ENCODE results near the gene FBXW7. TPM values are rescaled to one million over a fixed set of nuclear protein-coding genes. Genes with fewer than 3 reads are reported as not detected.

FBXW7 gene
- total RNA-seq, 2 donors from 2014 or later: 34.5 to 40.5 TPM

DNA sequence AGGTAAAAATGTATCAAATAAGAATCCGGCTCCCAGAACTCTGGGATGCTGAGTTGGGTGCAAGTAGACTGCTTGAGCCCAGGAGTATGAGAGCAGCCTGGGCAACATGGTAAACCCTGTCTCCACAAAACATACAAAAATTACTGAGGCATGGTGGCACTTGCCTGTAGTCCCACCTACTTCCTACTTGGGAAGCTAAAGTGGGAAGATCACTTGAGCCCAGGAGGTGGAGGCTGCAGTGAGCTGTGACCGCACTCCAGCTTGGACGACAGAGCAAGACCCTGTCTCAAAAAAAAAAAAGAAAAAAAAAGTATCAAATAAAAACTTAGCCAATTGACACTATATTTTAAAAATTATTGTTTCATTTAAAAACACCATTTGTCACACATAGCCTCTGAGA lies 84.4 kb downstream of the FBXW7 start:
- intact Hi-C loops (cut with DNase I): no loop called here
- no peak for DNase-seq
- H3K4me1 ChIP-seq: no peaks in the 10 kb centered on the region
- 93 to 94% methylated on average over 3 of the region's 3 CpGs for WGBS, 2 donors
- H3K9me3 ChIP-seq: no peaks in the 10 kb centered on the region
- no peaks in the 10 kb centered on the region for H3K36me3 ChIP-seq (replicated peaks in 1 of 2; ENCODE audit: insufficient read depth in 1 of 2, low read depth in 2 of 2)
- H3K27me3 ChIP-seq: no peaks in the 10 kb centered on the region
- ATAC-seq: no peak
- TF ChIP-seq, protein P1, sequence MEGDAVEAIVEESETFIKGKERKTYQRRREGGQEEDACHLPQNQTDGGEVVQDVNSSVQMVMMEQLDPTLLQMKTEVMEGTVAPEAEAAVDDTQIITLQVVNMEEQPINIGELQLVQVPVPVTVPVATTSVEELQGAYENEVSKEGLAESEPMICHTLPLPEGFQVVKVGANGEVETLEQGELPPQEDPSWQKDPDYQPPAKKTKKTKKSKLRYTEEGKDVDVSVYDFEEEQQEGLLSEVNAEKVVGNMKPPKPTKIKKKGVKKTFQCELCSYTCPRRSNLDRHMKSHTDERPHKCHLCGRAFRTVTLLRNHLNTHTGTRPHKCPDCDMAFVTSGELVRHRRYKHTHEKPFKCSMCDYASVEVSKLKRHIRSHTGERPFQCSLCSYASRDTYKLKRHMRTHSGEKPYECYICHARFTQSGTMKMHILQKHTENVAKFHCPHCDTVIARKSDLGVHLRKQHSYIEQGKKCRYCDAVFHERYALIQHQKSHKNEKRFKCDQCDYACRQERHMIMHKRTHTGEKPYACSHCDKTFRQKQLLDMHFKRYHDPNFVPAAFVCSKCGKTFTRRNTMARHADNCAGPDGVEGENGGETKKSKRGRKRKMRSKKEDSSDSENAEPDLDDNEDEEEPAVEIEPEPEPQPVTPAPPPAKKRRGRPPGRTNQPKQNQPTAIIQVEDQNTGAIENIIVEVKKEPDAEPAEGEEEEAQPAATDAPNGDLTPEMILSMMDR (IDR thresholded peaks at IDR 0.05): no peak
- no peak for TF ChIP-seq POLR2A (IDR thresholded peaks at IDR 0.05)
- no peak overlapping the region for H3K4me3 ChIP-seq
- no peak overlapping the region for H3K27ac ChIP-seq

DNA sequence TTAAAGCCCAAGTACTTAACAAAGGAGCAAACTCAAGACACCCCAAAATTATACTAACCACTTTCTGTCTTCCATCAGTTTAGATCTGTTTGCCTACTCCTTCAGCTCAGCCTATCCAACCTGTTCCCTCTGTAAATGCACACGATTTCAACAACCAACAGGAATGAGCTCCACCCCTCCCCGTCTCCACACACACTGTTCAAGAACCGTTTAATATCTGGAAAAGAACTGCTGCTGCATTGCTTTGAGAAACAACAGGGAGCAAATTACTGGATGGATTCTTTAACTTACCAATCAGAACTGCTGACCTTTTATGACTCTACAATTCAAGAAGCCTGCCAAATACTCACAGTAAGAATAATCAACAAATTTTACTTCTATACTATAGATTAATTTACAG lies 87.0 kb downstream of the FBXW7 start:
- Histone ChIP-seq H3K9me3 (no peaks in the 10 kb centered on the region), H3K36me3 (replicated peaks in 1 of 2; ENCODE audit: insufficient read depth in 1 of 2, low read depth in 2 of 2) (no peaks in the 10 kb centered on the region), H3K4me1 (no peaks in the 10 kb centered on the region), H3K4me3 (no peak overlapping the region), H3K27me3 (no peaks in the 10 kb centered on the region), H3K27ac (no peak overlapping the region)
- TF ChIP-seq, protein P1 (IDR thresholded peaks at IDR 0.05): no peak
- DNase-seq (no peak), ATAC-seq (no peak)
- 56 to 61% methylated on average over 3 of the region's 3 CpGs for WGBS, 2 donors
- intact Hi-C loops (cut with DNase I): no loop called here

DNA sequence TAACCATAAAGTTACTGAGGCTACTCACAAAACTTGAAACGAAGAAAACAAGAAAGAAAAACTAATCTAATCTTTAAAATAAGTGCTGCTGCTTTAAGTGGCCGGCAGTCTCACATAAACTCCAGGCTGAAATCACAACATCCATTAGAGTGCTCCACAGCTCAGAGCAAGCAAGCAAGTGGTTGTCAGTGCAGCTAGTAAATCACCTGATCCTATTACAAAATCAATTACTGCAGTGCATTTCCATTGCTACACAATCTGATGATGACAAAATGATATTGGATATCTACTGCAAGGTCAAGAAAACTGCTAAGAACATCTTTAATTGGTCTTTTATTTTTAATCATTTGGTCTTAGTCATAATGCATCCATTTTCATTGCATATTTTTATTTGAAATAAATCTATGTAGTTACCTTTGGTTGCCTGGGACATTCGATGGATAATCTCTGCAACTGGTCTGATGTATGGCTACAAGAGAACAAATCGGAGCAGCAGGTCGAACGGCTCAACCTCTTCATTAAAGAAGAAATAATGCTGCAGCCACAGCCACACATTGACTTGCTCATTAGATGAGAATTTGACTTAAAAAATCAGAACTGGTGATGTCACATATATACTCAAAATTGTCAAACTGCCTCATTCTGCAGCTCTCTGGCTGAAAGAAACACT lies 87.7 kb downstream of the FBXW7 start:
- no peak overlapping the region for H3K4me3 ChIP-seq
- DNase-seq: no peak
- H3K27ac ChIP-seq: no peak overlapping the region
- no peaks in the 10 kb centered on the region for H3K27me3 ChIP-seq
- ATAC-seq: no peak
- 80 to 81% methylated on average over 6 of the region's 6 CpGs for WGBS, 2 donors
- no peaks in the 10 kb centered on the region for H3K4me1 ChIP-seq
- intact Hi-C loops (cut with DNase I): no loop called here
- TF ChIP-seq, protein P1 (IDR thresholded peaks at IDR 0.05): no peak
- no peak for TF ChIP-seq POLR2A (IDR thresholded peaks at IDR 0.05)
- H3K36me3 ChIP-seq (replicated peaks in 1 of 2; ENCODE audit: insufficient read depth in 1 of 2, low read depth in 2 of 2): no peaks in the 10 kb centered on the region
- H3K9me3 ChIP-seq: no peaks in the 10 kb centered on the region

DNA sequence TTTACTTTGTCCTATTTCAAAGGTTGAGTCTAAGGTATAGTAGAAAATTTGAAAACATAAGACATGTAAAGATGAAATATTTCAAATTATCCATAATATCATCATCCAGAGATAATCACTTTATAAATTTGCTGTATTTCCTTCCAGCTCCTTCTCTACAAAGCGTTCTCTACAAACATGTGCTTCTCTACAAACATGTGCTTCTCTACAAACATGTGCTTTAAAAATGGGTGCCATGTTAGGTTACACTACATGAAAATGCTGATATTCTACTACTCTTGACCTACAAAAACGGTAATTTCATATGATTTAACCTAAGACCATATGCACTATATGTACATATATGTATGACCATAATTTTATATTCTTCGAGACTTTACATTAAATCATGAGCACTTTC lies 92.0 kb downstream of the FBXW7 start:
- intact Hi-C loops (cut with DNase I): no loop called here
- ATAC-seq (no peak), DNase-seq (no peak)
- Histone ChIP-seq H3K36me3 (replicated peaks in 1 of 2; ENCODE audit: insufficient read depth in 1 of 2, low read depth in 2 of 2) (no peaks in the 10 kb centered on the region), H3K27me3 (no peaks in the 10 kb centered on the region), H3K4me1 (no peaks in the 10 kb centered on the region), H3K9me3 (no peaks in the 10 kb centered on the region), H3K4me3 (no peak overlapping the region), H3K27ac (no peak overlapping the region)
- WGBS, 2 donors: 76 to 89% methylated on average over 3 of the region's 3 CpGs
- TF ChIP-seq POLR2A (IDR thresholded peaks at IDR 0.05): no peak
- TF ChIP-seq, protein P1 (IDR thresholded peaks at IDR 0.05): no peak

DNA sequence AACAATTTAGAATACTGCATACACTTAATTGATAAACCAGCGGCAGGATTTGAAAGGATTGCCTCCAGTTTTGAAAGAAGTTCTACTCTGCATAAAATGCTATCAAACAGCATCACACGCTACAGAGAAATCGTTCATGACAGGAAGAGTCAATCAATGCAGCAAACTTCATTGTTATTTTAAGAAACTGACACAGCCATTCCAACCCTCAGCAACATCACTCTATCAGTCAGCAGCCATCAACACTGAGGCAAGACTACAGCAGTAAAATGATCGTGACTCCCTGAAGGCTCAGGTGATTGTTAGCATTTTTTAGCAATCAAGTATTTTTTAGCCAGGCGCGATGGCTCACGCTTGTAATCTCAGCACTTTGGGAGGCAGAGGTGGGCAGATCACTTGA lies 98.3 kb downstream of the FBXW7 start:
- no peak for TF ChIP-seq POLR2A (IDR thresholded peaks at IDR 0.05)
- TF ChIP-seq, protein P1 (IDR thresholded peaks at IDR 0.05): no peak
- intact Hi-C loops (cut with DNase I): no loop called here
- H3K4me3 ChIP-seq: no peak overlapping the region
- ATAC-seq (no peak), DNase-seq (no peak)
- H3K4me1 ChIP-seq: no peaks in the 10 kb centered on the region
- H3K9me3 ChIP-seq: no peaks in the 10 kb centered on the region
- 96 to 97% methylated on average over 7 of the region's 7 CpGs for WGBS, 2 donors
- H3K27ac ChIP-seq: no peak overlapping the region
- H3K27me3 ChIP-seq: no peaks in the 10 kb centered on the region
- H3K36me3 ChIP-seq (replicated peaks in 1 of 2; ENCODE audit: insufficient read depth in 1 of 2, low read depth in 2 of 2): no peaks in the 10 kb centered on the region

Data from body of pancreas (tissue), 4 donors.